Measurements from ENCODE around the gene ADAP1.

GRCh38 chr7:930975-931758 is 23.3 kb downstream of the ADAP1 start:
- no peak for TF ChIP-seq CTCF (IDR thresholded peaks at IDR 0.05)
- TF ChIP-seq POLR2A (IDR thresholded peaks at IDR 0.05) = no peak
- no peak for TF ChIP-seq POLR2AphosphoS5 (IDR thresholded peaks at IDR 0.05)
